GM21526 (cell line): ENCODE results near the gene EFHC2.
"Not testable (repeated sequence)": the region's sequence is repeated elsewhere in the genome, so short reads cannot be mapped to it uniquely, and the experiment has no call there.

Experiments used
- ATAC-seq: cut with Tn5 transposase; IDR thresholded peaks from one replicate; pipeline ENCODE4 v1.9.1; 2021; ENCODE audit warnings: moderate library complexity; ENCODE audit not compliant: unreplicated experiment, low FRiP score

The EFHC2 gene

GRCh38 chrX:44235534-44235933, 107.9 kb downstream of the EFHC2 start:
- no peak for ATAC-seq

GRCh38 chrX:44234541-44234940, 108.9 kb downstream of the EFHC2 start:
- ATAC-seq = no peak

DNA sequence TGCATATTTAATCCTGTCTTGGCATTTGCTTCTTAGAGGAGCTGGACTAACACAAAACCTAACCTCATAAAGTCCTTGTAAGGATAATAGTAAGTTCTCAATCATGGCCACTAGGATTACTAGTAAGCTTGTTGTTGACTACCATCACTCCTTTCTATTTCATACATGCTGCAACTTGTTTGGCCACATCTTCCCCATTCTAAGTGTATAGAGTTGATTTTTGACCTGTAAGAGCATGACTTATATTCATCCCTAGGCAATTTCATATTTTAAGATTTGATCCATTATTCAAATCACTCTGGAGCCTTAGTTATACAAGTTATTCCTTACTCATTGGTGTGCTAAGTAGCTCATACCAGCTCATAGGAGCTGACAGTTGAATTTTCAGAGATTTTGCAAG, 109.4 kb downstream of the EFHC2 start:
- ATAC-seq = no peak

DNA sequence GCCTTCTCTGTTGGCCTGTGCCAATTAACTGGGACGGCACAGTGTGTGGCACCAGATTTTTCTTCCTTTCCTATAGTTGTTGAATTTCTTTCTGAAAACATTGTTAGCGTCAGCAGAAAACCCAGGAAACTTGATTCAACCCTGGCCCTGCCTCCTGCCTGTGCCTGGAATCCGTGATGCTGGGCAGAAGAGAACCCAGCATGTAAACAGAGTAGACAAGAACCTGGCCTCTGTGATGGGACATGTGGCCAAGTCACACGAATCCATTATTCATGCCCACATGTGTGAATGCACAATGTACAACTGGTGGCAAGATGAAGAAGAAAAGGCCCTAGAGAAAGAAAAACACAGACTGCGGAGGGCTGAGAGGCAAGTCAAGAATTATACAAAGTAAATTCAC, 111.4 kb downstream of the EFHC2 start:
- no peak for ATAC-seq

GRCh38 chrX:44228621-44229020, 114.9 kb downstream of the EFHC2 start:
- ATAC-seq = peak; percentile 81

DNA sequence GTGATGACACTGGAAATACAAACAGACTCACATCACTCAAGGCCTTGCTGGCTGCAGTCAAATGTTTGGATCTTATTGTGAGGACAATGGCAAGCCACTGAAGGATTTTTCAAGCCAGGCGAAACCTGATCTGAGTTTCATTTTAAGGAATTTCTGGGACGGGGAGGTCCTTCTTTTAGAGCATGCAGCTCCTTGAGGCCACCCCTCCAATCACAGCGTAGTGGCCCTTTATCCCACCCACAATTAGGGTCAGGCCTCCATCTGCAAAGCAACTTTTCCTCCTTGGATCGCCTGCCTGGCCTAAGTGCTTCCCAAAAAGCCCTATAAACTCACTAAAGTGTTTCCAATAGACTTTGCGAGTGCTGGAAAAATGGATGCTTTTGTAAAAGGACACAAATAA, 115.5 kb downstream of the EFHC2 start:
- ATAC-seq = no peak

DNA sequence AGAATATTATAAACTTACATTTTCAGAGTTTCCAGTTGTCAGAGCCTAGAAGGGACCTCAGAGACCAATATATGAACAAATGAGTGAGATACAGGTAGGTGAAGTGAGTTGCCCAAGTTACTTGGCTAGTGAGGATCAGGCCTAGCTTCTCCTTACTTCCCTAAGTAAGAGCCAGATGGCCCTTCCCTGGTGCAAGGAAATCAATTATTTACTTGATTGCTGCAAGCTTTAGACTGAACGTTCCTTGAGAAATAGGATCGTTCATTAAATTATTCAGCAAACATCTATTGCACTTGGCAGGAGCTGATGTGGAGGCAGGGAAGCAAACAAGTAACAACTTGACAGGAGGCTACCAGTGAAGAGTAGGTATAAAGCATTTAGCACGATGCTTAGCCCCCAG, 117.8 kb downstream of the EFHC2 start:
- no peak for ATAC-seq

DNA sequence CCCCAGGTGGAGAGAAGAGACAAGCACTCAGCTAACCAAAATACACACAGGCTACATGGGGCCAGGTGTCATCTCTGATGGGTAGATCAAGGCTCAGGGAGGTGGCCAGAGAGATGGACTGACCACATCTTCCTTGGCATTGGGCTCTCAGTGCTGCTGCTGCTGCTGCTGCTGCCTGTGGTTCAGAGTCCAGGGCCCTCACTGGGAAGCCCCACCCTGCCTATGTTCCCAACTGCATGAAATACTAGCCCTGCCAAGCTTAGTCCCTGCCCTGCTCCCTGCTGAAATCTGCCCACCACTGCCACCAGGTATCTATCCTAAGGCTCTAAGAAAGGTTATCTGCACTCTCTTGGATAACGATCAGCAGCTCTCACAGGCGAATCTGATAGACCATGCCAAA, 118.7 kb downstream of the EFHC2 start:
- no peak for ATAC-seq

GRCh38 chrX:44223150-44223549, 120.3 kb downstream of the EFHC2 start:
- ATAC-seq = no peak

- ATAC-seq = no peak
Measured at GRCh38 chrX:44218465-44218864, 125.0 kb downstream of the EFHC2 start.

DNA sequence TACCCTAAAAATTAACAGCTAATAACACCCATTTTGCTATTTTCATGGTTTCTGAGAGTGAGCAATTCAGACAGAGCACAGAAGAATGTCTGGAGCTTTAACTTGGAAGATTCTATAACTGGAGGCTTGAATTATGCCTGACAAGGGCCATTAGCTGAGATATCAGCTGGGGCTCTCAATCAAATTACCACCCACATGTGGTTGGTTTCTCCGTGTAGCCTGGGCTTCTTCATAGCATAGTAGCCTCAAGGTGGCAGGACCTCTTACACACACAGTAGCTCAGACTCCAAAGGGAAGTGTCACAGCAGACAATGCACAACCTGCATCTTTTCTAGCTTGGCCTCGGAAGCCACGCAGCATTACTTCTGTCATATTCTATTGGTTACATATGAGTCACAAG, 127.3 kb downstream of the EFHC2 start:
- no peak for ATAC-seq

DNA sequence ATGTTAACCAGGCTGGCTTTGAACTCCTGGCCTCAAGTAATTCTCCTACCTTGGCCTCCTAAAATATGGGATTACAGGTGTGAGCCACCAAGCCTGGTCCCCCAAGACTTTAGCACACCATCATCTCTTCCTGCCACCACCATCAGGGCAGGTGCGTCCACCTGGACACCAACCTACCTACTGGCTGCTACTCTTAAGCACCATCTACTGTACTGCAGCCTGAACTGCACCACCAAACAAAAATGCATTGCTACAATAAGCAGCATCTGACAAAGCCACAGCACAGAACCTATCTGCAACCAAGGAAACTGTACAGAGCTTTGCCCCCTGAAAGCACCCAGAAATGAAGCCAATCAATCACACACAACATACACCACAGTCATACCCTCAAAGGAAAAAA, 139.7 kb downstream of the EFHC2 start:
- ATAC-seq = no peak

- ATAC-seq = no peak
Measured at GRCh38 chrX:44202596-44202995, 140.9 kb downstream of the EFHC2 start.

DNA sequence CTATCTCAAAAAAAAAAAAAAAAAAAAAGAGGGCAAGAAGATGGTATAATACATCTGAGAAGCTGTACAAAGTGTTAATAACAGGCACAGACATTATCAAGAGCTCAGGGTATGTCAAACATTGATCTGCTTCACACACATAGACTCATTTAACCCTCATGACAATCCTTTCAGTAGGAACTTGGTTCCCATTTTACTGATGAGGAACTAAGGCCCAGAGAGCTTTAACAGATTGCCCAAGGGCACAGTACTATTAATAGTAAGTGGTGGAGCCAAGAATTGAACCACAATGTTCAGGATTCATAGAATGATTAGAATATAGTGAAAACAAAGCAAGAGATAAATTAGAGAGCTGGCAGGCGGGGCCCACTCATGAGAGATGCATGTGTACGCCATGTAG, 154.4 kb downstream of the EFHC2 start:
- ATAC-seq = no peak

DNA sequence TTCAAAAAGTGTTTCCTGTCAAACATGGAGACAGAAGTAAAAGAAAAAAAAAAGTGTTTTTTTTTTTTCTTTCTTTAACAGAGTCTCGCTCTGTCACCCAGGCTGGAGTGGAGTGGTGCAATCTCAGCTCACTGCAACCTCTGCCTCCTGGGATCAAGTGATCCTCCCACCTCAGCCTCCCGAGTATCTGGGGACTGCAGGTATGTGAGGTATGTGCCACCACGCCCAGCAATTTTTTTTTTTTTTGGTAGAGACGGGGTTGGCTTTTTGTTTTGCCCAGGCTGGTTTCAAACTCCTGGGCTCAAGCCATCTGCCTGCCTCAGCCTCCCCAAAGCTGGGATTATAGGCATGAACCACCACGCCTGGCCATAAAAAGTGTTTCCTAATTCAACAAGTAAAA, 155.6 kb downstream of the EFHC2 start:
- ATAC-seq = not testable (repeated sequence)

DNA sequence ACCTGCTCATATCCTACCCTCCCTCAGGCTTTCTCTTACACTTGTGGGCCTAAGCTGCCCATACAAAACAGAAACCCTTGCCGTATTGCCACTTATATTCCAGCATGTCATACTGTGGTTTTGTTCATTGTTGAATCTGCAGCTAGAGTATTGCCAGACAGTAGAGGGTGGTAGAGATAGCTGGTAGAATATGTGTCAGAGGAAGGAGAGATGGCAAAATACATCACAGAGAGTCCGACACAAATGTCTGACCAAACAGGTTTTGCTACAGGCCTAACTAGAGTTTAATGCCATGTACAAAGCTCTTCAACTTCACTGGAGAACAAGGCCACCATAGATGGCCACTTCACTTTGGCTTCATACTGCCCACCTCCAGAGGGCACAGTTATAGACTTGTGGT, 160.1 kb downstream of the EFHC2 start:
- ATAC-seq = no peak

DNA sequence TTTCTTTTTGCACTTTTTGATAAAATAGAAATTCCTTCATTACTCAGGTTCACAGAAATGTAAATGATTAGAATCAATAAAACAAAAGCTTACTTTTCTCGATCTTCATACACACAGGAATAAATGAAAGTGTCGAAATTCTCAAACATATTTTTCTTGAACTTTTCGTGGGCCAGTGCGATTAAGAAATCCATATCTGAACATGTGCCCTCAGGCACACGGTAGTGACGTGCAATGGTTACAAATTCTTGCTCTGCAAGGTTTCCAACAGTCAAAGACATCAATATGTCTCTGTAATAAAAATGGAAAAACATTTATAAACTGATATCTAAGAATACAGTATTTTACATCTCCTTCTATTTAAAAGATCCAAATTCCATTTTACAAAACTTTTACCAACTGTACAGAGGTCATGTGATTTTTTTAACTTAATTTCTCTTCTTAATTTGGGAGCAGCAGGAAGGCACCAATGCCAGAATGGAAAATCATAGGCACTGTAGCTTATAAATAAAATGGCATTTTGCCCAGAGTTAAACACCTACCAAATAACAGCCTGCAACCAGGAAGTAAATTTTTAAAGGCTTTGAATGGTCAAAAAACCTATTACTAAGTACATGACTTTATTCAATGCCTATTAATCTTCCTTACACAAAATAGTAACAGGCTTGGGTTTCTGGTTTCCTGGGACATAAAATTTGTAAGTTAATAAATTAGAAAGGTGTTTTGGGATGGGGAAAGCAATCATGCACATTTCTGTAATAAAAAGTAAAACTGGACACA, 165.0 kb downstream of the EFHC2 start:
- no peak for ATAC-seq

GRCh38 chrX:44175455-44175854, 168.0 kb downstream of the EFHC2 start:
- ATAC-seq = no peak

GRCh38 chrX:44174061-44174460, 169.4 kb downstream of the EFHC2 start:
- no peak for ATAC-seq

- ATAC-seq = no peak
Measured at GRCh38 chrX:44173219-44173618, 170.3 kb downstream of the EFHC2 start.

DNA sequence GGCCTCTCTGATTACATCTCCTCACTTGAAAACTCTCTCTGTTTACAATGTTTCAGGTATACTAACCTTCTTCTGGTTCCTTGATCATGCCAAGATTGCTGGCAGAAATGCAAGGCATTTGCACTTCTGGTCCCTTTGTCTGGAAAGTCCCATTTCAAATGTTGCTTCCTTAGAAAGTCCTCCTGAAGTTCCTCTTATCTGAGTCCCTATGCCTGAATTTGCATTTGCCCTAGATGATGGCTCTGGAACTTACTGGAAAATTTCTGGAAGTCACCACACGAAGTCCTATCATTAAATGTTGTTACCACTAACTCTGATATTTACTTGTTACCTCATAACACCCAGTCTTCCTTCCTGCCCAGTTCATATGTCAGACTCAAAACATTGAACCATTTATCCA, 176.4 kb downstream of the EFHC2 start:
- ATAC-seq = no peak

DNA sequence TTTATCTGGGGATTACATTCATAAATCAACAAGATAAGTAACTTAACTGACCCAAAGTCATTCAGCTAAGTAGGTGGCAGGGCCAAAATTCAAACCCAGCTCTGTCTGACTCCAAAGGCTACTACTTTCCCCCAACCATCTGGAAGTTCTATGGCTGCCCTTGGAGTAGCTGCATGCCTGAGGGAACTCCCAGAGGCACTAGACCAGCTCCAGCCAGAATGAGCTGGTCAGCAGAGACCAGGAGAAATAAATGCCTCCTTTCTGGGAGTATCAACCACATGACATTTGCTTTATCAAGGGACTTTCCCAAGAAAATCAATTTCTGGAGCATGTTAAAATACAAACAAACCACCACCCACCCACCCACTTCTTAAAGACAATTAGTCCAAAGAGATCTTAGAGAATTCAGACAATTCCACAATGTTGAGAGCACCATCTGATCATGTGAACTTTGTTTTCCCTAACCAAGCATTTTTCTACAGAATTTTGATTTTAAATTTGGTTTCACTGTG, 180.5 kb downstream of the EFHC2 start:
- ATAC-seq = no peak

DNA sequence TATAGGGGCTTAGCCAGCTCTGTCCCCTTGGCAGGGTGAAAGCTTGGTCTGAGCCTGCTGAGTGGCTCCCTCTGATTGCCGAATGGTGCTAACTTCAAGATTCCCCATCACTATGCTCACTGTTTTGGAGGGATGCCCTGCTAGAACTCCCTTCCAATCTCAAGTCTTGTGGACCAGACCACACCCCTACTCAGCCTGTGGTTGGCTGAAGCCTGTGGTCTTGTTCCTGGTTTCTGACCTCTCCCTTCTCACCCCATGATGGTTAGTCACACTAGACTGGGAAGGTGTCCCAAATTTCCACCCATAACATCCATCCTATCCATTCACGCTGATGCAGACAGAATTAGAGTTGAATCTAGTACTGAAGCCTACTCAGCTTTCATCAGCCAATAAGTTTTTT, 185.6 kb downstream of the EFHC2 start:
- ATAC-seq = no peak
